22Rv1 (cell line): ENCODE results near the gene RTL9.
"Not testable (repeated sequence)": the region's sequence is repeated elsewhere in the genome, so short reads cannot be mapped to it uniquely, and the experiment has no call there.

ENCODE experiments used
- ZFX ChIP-seq: fragments of 450-650 bp; IDR thresholded peaks from 2 replicates; pipeline ENCODE4 v1.6.1; 2017; ENCODE audit warnings: antibody characterized with exemption, borderline replicate concordance
- TF ChIP-seq, protein P1 (sequence below): fragments of 450-650 bp; IDR thresholded peaks from 2 replicates; pipeline ENCODE4 v1.5.1; 2017; ENCODE audit warnings: mild to moderate bottlenecking

DNA sequence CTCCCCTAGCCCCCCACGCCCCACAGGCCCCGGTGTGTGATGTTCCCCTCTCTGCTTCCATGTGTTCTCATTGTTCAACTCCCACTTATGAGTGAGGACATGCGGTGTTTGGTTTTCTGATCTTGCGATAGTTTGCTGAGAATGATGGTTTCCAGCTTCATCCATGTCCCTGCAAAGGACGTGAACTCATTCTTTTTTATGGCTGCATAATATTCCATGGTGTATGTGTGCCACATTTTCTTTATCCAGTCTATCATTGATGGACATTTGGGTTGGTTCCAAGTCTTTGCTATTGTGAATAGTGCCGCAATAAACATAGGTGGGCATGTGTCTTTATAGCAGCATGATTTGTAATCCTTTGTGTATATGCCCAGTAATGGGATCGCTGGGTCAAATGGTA, 47.6 kb downstream of the RTL9 start:
- TF ChIP-seq, protein P1, sequence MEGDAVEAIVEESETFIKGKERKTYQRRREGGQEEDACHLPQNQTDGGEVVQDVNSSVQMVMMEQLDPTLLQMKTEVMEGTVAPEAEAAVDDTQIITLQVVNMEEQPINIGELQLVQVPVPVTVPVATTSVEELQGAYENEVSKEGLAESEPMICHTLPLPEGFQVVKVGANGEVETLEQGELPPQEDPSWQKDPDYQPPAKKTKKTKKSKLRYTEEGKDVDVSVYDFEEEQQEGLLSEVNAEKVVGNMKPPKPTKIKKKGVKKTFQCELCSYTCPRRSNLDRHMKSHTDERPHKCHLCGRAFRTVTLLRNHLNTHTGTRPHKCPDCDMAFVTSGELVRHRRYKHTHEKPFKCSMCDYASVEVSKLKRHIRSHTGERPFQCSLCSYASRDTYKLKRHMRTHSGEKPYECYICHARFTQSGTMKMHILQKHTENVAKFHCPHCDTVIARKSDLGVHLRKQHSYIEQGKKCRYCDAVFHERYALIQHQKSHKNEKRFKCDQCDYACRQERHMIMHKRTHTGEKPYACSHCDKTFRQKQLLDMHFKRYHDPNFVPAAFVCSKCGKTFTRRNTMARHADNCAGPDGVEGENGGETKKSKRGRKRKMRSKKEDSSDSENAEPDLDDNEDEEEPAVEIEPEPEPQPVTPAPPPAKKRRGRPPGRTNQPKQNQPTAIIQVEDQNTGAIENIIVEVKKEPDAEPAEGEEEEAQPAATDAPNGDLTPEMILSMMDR = not testable (repeated sequence)
- not testable (repeated sequence) for TF ChIP-seq ZFX
